GM18907 (cell line): Measurements from ENCODE around the gene ITPR2.
"Not testable (repeated sequence)": the region's sequence is repeated elsewhere in the genome, so short reads cannot be mapped to it uniquely, and the experiment has no call there.

Source experiments
- ATAC-seq: cut with Tn5 transposase; IDR thresholded peaks from one replicate; pipeline ENCODE4 v1.9.1; 2021; ENCODE audit warnings: mild to moderate bottlenecking, moderate library complexity; ENCODE audit not compliant: unreplicated experiment

ITPR2 gene

GRCh38 chr12:26832822-26833742 is at the start of gene ITPR2:
Gene ITPR2, minus strand, starts transcription at chr12:26833194. Its CDS starts 413 bp downstream, at chr12:26832781.
- ATAC-seq = peak; percentile 75

- ATAC-seq = no peak
These were observed 47.6 kb upstream of the ITPR2 start for GRCh38 chr12:26880625-26881024.

- ATAC-seq = peak; percentile 77
These were observed 45.7 kb upstream of the ITPR2 start for GRCh38 chr12:26878661-26879119.

GRCh38 chr12:26874501-26875296 is 41.7 kb upstream of the ITPR2 start:
- peak; percentile 61 for ATAC-seq

GRCh38 chr12:26872625-26873024 is 39.6 kb upstream of the ITPR2 start:
- ATAC-seq = no peak

GRCh38 chr12:26871985-26872384 is 39.0 kb upstream of the ITPR2 start:
- no peak for ATAC-seq

- ATAC-seq = no peak
These were observed 37.8 kb upstream of the ITPR2 start for GRCh38 chr12:26870491-26871419.

- no peak for ATAC-seq
These were observed 37.0 kb upstream of the ITPR2 start for GRCh38 chr12:26869908-26870459.

GRCh38 chr12:26869104-26869494 is 36.1 kb upstream of the ITPR2 start:
- ATAC-seq = no peak

- ATAC-seq = no peak
These were observed 35.6 kb upstream of the ITPR2 start for GRCh38 chr12:26868447-26869103.

GRCh38 chr12:26867080-26867479 is 34.1 kb upstream of the ITPR2 start:
- peak; percentile 77 for ATAC-seq

GRCh38 chr12:26863515-26863914 is 30.5 kb upstream of the ITPR2 start:
- no peak for ATAC-seq

- not testable (repeated sequence) for ATAC-seq
These were observed 29.8 kb upstream of the ITPR2 start for GRCh38 chr12:26862787-26863186.

GRCh38 chr12:26861690-26862089 is 28.7 kb upstream of the ITPR2 start:
- no peak for ATAC-seq

GRCh38 chr12:26857465-26858176 is 24.6 kb upstream of the ITPR2 start:
- no peak for ATAC-seq

- no peak for ATAC-seq
These were observed 22.3 kb upstream of the ITPR2 start for GRCh38 chr12:26855337-26855736.

- ATAC-seq = peak; percentile 8
These were observed 21.0 kb upstream of the ITPR2 start for GRCh38 chr12:26854031-26854390.

GRCh38 chr12:26853303-26854030 is 20.5 kb upstream of the ITPR2 start:
- peak; percentile 80 for ATAC-seq
